CD8-positive, alpha-beta memory T cell (primary cell): ENCODE results near the gene ERMAP. TPM values are rescaled to one million over a fixed set of nuclear protein-coding genes. Genes with fewer than 3 reads are reported as not detected.

Experiments
- CTCF ChIA-PET: fragments of 350-600 bp; sonication (Branson Sonifier 250); formaldehyde crosslinking; loops from one replicate; lab custom pipeline; 2021; ENCODE audit warnings: antibody characterized with exemption; lab: Charles Lee
- POLR2A ChIA-PET: fragments of 350-600 bp; sonication (Branson Sonifier 250); formaldehyde crosslinking; loops from one replicate; lab custom pipeline; 2021; ENCODE audit warnings: antibody characterized with exemption; lab: Charles Lee
- DNase-seq, 5 donors: peaks; one replicate each; pipeline versions ENCODE4 v3.0.0 to v3.0.0-alpha.2; 2020 to 2022; ENCODE audit warnings: mixed read lengths in 1 of 5
- H3K27ac ChIP-seq: one replicate; pipeline ENCODE4 v1.7.0; 2013; ENCODE audit warnings: low read depth, mild to moderate bottlenecking, low read length, moderate library complexity
- H3K27me3 ChIP-seq: 2 replicates; pipeline ENCODE4 v1.7.0; 2013; ENCODE audit warnings: low read length, mild to moderate bottlenecking; ENCODE audit not compliant: insufficient read depth, poor library complexity, severe bottlenecking
- H3K36me3 ChIP-seq: 2 replicates; pipeline ENCODE4 v1.7.0; 2013; ENCODE audit warnings: mild to moderate bottlenecking, low read length, moderate library complexity; ENCODE audit not compliant: insufficient read depth
- H3K4me1 ChIP-seq: 2 replicates; pipeline ENCODE4 v1.7.0; 2013; ENCODE audit warnings: mild to moderate bottlenecking, low read length, moderate library complexity; ENCODE audit not compliant: insufficient read depth
- H3K4me3 ChIP-seq: 2 replicates; pipeline ENCODE4 v1.7.0; 2013; ENCODE audit warnings: mild to moderate bottlenecking, low read length
- H3K9me3 ChIP-seq: 2 replicates; pipeline ENCODE4 v1.7.0; 2013; ENCODE audit warnings: mild to moderate bottlenecking, low read length
- H3K27ac Mint-ChIP-seq, 8 donors: one replicate each; pipeline ENCODE4 v1.8.0; 2020 to 2021; ENCODE audit warnings: mixed read lengths in 8 of 8, mild to moderate bottlenecking in 6 of 8, inconsistent platforms in 3 of 8, moderate library complexity in 3 of 8
- H3K27me3 Mint-ChIP-seq, 2 donors: one replicate each; pipeline ENCODE4 v1.8.0; 2020 to 2021; ENCODE audit warnings: mixed read lengths in 2 of 2, mild to moderate bottlenecking in 1 of 2, moderate library complexity in 1 of 2
- H3K36me3 Mint-ChIP-seq, 3 donors: one replicate each; pipeline ENCODE4 v1.8.0; 2020 to 2021; ENCODE audit warnings: mixed read lengths in 3 of 3, inconsistent platforms in 1 of 3, mild to moderate bottlenecking in 1 of 3
- H3K4me1 Mint-ChIP-seq, 3 donors: one replicate each; pipeline ENCODE4 v1.8.0; 2020 to 2021; ENCODE audit warnings: mixed read lengths in 3 of 3, inconsistent platforms in 1 of 3, mild to moderate bottlenecking in 1 of 3
- H3K4me3 Mint-ChIP-seq, 7 donors: one replicate each; pipeline ENCODE4 v1.8.0; 2020 to 2021; ENCODE audit warnings: mixed read lengths in 7 of 7, mild to moderate bottlenecking in 6 of 7, moderate library complexity in 4 of 7, inconsistent platforms in 2 of 7
- H3K9me3 Mint-ChIP-seq, 5 donors: one replicate each; pipeline ENCODE4 v1.8.0; 2020 to 2022; ENCODE audit warnings: mixed read lengths in 5 of 5, mild to moderate bottlenecking in 3 of 5, moderate library complexity in 2 of 5, inconsistent platforms in 1 of 5
- polyA plus RNA-seq: library from polyadenylated mRNA; unstranded; fragments of 300-500 nt; fragmentation: Illumina TruSeq; gene quantifications from one replicate; pipeline ENCODE4 v1.2.3, GENCODE V29; 2021
- total RNA-seq, 2 experiments: library from RNA; stranded (reverse); gene quantifications; one replicate each; pipeline ENCODE4 v1.2.3, GENCODE V29; 2021

The ERMAP gene
- total and polyA plus RNA-seq, 3 experiments from 2014 or later: 3.1 to 3.6 (median 3.5) TPM

GRCh38 chr1:42891465-42892138 lies 74.7 kb downstream of the ERMAP start:
- Mint-ChIP-seq H3K4me3 (no peak overlapping the region), H3K27ac (no peak overlapping the region), H3K9me3 (peaks cover 0 to 7% (median 2%) of the 10 kb centered on the region in 5 donors), H3K4me1 (no peaks in the 10 kb centered on the region), H3K27me3 (peaks cover 2 to 29% of the 10 kb centered on the region in 2 donors), H3K36me3 (peaks cover 0 to 2% (median 0%) of the 10 kb centered on the region in 3 donors)
- CTCF ChIA-PET: interaction anchor here (1.3 kb wide), 1 partner anchor 9 kb away, joined by 3 read pairs; no protein-coding TSS in a partner anchor
- Histone ChIP-seq H3K9me3 (no peaks in the 10 kb centered on the region), H3K4me1 (no peaks in the 10 kb centered on the region), H3K36me3 (no peaks in the 10 kb centered on the region), H3K27me3 (no peaks in the 10 kb centered on the region), H3K27ac (no peak overlapping the region), H3K4me3 (no peak overlapping the region)
- no peak for DNase-seq
- POLR2A ChIA-PET: interaction anchor here (1.0 kb wide), 1 partner anchor 21 kb away, joined by 3 read pairs; no protein-coding TSS in a partner anchor

Other genes starting within 250 kb of the ERMAP start
- 100 to 1,000 TPM in 1 of 2 experiments, 10 to 100 TPM in 1; 95.9 to 117 TPM for gene PPIH, start 158.7 kb upstream of the ERMAP start, total RNA-seq
- 82.0 TPM for gene PPIH, start 158.7 kb upstream of the ERMAP start, polyA plus RNA-seq
- gene YBX1, start 134.7 kb upstream of the ERMAP start, total RNA-seq: 1,000 to 10,000 TPM; 1,366 to 1,379 TPM
- 99.0 TPM for gene YBX1, start 134.7 kb upstream of the ERMAP start, polyA plus RNA-seq
- not detected for gene CLDN19, start 76.9 kb upstream of the ERMAP start, total RNA-seq
- gene CLDN19, start 76.9 kb upstream of the ERMAP start, polyA plus RNA-seq: not detected
- 10 to 100 TPM; 35.6 to 38.5 TPM for gene P3H1, start 50.1 kb upstream of the ERMAP start, total RNA-seq
- 11.1 TPM for gene P3H1, start 50.1 kb upstream of the ERMAP start, polyA plus RNA-seq
- 1 to 10 TPM; 5.4 to 8.7 TPM for gene C1orf50, start 49.9 kb upstream of the ERMAP start, total RNA-seq
- 3.5 TPM for gene C1orf50, start 49.9 kb upstream of the ERMAP start, polyA plus RNA-seq
- under 1 TPM; 0.16 to 0.20 TPM for gene TMEM269, start 32.1 kb upstream of the ERMAP start, total RNA-seq
- gene TMEM269, start 32.1 kb upstream of the ERMAP start, polyA plus RNA-seq: not detected
- gene SVBP, start 275 bp downstream of the ERMAP start, total RNA-seq: 10 to 100 TPM; 12.6 to 16.4 TPM
- 38.4 TPM for gene SVBP, start 275 bp downstream of the ERMAP start, polyA plus RNA-seq
- 10 to 100 TPM; 10.8 TPM for gene ZNF691, start 29.5 kb downstream of the ERMAP start, total RNA-seq
- gene ZNF691, start 29.5 kb downstream of the ERMAP start, polyA plus RNA-seq: 9.5 TPM
- gene SLC2A1, start 141.7 kb downstream of the ERMAP start, total RNA-seq: 100 to 1,000 TPM; 103 to 108 TPM
- gene SLC2A1, start 141.7 kb downstream of the ERMAP start, polyA plus RNA-seq: 42.6 TPM